D721Med (cell line): Measurements from ENCODE around the gene PDE11A.

ENCODE experiments used
- DNase-seq: peaks from one replicate; pipeline ENCODE4 v3.0.0; 2011; ENCODE audit warnings: low spot score; ENCODE audit not compliant: insufficient read length
- FAIRE-seq: peaks from 2 replicates; lab custom pipeline; 2011; peaks lifted over from hg19 to GRCh38; lab: Jason Lieb, UNC
- TF ChIP-seq, protein P1 (sequence below): IDR thresholded peaks from 2 replicates; pipeline ENCODE4 v1.5.1; 2012; ENCODE audit warnings: mild to moderate bottlenecking, control low read depth; ENCODE audit not compliant: insufficient read depth; ENCODE audit errors: missing control alignments

The PDE11A gene

DNA sequence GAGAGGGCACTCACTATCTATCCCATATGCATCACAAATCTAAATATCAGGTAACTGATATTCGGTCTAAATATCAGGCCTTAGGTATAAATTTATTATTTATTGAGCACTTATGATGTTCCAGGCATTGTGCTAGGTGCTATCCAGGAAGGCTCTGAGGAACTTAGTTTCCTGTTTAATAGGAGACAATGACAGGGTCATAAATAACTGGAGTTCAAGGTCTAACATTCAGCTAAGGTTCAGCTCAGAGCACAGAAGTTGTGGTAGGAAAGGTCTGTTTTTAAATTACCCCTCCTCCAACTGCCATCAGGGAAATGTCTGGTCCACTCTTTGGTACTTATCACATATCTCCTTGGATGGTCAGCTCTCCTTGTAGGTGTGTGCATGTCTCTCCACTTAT, 486.4 kb downstream of the PDE11A start:
- FAIRE-seq, result no peak
- TF ChIP-seq, protein P1, sequence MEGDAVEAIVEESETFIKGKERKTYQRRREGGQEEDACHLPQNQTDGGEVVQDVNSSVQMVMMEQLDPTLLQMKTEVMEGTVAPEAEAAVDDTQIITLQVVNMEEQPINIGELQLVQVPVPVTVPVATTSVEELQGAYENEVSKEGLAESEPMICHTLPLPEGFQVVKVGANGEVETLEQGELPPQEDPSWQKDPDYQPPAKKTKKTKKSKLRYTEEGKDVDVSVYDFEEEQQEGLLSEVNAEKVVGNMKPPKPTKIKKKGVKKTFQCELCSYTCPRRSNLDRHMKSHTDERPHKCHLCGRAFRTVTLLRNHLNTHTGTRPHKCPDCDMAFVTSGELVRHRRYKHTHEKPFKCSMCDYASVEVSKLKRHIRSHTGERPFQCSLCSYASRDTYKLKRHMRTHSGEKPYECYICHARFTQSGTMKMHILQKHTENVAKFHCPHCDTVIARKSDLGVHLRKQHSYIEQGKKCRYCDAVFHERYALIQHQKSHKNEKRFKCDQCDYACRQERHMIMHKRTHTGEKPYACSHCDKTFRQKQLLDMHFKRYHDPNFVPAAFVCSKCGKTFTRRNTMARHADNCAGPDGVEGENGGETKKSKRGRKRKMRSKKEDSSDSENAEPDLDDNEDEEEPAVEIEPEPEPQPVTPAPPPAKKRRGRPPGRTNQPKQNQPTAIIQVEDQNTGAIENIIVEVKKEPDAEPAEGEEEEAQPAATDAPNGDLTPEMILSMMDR, result no peak
- DNase-seq, result no peak

DNA sequence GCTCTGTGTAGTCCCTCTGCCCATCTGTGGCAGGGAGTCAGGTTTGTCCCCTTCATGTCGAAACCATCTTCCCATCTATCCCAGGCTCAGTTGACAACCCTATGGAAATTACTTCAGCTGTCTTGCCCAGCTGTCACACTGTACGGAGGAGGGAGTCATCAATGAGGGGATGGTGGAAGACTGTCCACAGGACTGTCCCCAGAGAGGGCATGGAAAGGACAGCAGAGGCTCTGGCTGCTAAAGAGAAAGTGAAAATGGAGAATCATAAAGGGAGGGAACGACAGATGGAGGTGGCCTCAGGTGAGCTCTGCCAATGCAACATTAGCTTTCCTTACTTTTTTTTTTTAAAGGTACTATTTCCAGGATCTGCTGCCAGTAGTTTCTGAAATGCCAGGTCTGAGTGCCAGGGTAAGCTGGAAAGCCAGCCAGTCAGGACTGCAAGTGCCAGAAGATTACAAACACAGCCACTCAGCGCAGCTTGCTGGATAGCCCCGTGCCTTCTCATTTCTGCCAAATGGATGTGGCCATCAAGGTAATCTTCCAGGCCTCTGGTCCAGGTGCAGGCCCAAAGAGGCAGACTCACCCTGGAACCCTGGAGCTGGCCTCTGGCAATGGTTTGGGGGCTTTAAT, 487.2 kb downstream of the PDE11A start:
- TF ChIP-seq, protein P1, result no peak
- no peak for FAIRE-seq
- DNase-seq, result no peak

DNA sequence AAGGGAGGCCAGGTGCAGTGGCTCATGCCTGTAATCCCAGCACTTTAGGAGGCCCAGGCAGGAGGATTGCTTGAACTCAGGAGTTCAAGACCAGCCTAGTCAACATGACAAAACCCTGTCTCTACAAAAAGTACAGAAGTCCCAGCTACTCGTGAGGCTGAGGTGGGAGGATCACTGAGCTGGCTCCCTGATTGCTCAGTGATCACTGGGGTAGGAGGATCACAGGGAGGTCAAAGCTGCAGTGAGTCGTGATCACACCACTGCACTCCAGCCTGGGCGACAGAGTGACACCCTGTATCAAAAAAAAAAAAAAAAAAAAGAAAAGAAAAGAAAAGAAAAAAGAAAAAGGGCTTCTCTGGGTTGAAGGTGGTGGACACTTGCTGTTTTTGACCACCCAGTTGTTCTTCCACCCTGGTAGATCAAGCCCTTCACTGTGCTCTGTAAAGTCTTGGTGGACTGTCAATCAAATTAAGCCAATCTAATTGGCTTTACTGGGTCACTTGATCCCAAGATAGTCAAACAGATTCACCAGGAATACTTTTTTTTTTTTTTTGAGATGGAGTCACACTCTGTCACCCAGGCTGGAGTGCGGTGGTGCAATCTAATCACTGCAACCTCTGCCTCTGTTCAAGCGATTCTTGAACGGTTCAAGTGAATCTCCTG, 488.4 kb downstream of the PDE11A start:
- TF ChIP-seq, protein P1, result no peak
- no peak for DNase-seq
- FAIRE-seq, result no peak

DNA sequence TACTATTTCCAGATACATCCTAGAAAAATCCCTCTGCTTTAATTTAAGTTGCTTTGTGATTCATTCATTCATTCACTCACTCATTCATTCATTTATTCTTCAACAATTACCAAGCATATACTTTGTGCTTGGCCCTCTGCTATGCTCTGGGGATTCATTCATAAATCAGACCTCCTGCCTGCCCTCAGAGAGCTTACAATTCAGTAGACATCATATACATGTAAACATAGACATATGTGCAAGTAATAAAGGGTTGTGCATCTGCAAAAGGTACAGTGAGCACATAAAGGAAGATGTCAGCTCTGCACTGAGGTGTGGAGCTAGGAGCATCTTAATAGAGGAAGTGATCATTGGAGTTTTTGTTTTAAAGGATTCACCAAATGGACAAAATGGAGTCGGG, 490.6 kb downstream of the PDE11A start:
- no peak for FAIRE-seq
- TF ChIP-seq, protein P1, result no peak

DNA sequence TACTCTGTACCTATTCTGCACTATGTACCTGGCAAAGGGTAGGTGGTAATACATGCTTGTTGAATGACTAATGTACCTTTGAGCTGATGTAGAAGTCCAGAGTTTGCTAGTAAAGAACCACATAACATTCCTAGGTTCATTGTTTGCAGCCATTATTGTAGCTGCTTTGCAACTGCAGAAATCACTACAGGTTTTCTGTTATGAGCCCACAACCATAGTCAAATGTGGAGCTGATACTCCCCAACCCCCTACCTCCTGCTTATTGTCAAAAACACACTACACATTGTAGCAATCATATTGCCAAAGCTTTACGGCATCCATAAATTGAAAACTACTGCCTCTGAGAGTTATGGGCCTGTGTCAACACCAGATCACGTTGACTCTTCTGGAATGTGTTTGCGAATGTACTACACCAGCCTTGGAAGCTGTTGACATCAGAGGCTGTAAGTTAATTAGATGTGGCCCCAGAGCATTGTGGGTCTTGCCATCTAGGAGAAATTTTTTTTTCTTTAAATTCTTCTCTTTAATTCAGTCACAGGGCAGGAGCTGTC, 493.0 kb downstream of the PDE11A start:
- DNase-seq, result no peak
- no peak for FAIRE-seq
- TF ChIP-seq, protein P1, result no peak

More for the DNA sequence above, 490.6 kb downstream of the PDE11A start:
- DNase-seq, result no peak

DNA sequence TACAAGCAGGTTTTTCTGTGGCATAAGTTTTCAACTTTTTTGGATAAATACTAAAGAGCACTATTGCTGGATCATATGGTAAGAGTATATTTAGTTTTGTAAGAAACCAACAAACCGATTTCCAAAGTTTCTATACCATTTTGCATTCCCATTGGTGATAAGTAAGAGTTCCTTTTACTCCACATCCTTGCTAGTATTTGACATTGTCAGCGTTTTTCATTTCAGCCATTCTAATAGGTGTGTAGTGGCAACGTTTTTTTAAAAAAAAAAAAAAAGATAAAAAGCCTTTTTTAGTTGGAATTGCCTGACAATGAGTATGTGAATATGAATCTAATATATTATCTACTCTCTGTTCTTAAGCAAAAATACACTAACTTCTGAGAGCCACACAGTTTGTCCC, 494.1 kb downstream of the PDE11A start:
- FAIRE-seq (no peak), DNase-seq (no peak)
- TF ChIP-seq, protein P1, result no peak

DNA sequence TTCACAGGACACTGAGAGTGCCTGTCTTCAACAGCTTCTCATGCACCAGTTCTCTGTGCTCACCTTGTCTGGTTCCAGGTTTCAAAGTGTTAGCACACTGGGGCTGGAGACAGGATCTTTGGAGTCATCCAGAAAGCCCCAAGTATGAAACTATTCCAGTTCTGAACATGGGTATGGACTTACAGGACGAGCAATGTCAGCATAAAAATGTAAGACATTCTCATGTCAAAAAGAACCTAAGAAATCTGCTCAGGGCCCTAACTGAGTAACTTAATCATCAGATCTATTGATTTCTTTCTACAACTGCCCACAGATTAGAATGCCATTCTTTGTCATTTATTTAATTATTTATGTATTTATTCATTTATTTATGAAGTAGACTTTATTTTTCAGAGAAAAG, 495.5 kb downstream of the PDE11A start:
- DNase-seq, result no peak
- TF ChIP-seq, protein P1, result no peak
- no peak for FAIRE-seq
